ENCODE data around the gene VTA1. TPM values are rescaled to one million over a fixed set of nuclear protein-coding genes. Genes with fewer than 3 reads are reported as not detected.

The VTA1 gene
- polyA plus RNA-seq, 4 donors, result 42.0 to 73.9 (median 47.1) TPM

GRCh38 chr6:142249266-142249665 lies 102.2 kb downstream of the VTA1 start:
- peaks cover 0 to 7% (median 0%) of the 10 kb centered on the region in 3 donors for H3K4me1 ChIP-seq (ENCODE audit: control insufficient read depth in 3 of 3, insufficient read depth in 2 of 3, low read depth in 1 of 3, low read length in 2 of 3)
- no peaks in the 10 kb centered on the region for H3K36me3 ChIP-seq (ENCODE audit: control insufficient read depth in 3 of 3, insufficient read depth in 2 of 3, low read depth in 1 of 3, low read length in 3 of 3)
- peak overlapping the region in 1 of 3 donors; percentile 27 for H3K27ac ChIP-seq (ENCODE audit: low read depth in 1 of 3, low read length in 2 of 3)
- H3K27me3 ChIP-seq (ENCODE audit: control insufficient read depth in 3 of 3, insufficient read depth in 3 of 3, low read length in 3 of 3), result no peaks in the 10 kb centered on the region
- WGBS, 3 donors, result 17 to 56% (median 38%) methylated on average over 3 of the region's 3 CpGs
- no peak overlapping the region for H3K4me3 ChIP-seq (ENCODE audit: low read depth in 1 of 3, low read length in 3 of 3)
- FAIRE-seq (no peak), DNase-seq (peak in 1 of 2 donors; percentile 52)
- no peaks in the 10 kb centered on the region for H3K9me3 ChIP-seq (ENCODE audit: control insufficient read depth in 2 of 2, insufficient read depth in 1 of 2, low read depth in 1 of 2, low read length in 1 of 2)

- no peaks in the 10 kb centered on the region for H3K27me3 ChIP-seq (ENCODE audit: control insufficient read depth in 3 of 3, insufficient read depth in 3 of 3, low read length in 3 of 3)
- DNase-seq (no peak), FAIRE-seq (no peak)
- peaks cover 0 to 14% (median 0%) of the 10 kb centered on the region in 3 donors for H3K4me1 ChIP-seq (ENCODE audit: control insufficient read depth in 3 of 3, insufficient read depth in 2 of 3, low read depth in 1 of 3, low read length in 2 of 3)
- H3K27ac ChIP-seq (ENCODE audit: low read depth in 1 of 3, low read length in 2 of 3), result no peak overlapping the region
- H3K9me3 ChIP-seq (ENCODE audit: control insufficient read depth in 2 of 2, insufficient read depth in 1 of 2, low read depth in 1 of 2, low read length in 1 of 2), result no peaks in the 10 kb centered on the region
- H3K36me3 ChIP-seq (ENCODE audit: control insufficient read depth in 3 of 3, insufficient read depth in 2 of 3, low read depth in 1 of 3, low read length in 3 of 3), result no peaks in the 10 kb centered on the region
- no peak overlapping the region for H3K4me3 ChIP-seq (ENCODE audit: low read depth in 1 of 3, low read length in 3 of 3)
- WGBS, 3 donors, result 48 to 52% (median 51%) methylated on average over 1 of the region's 1 CpG
These were observed 104.9 kb downstream of the VTA1 start for GRCh38 chr6:142251930-142252445.

- Histone ChIP-seq H3K27me3 (ENCODE audit: control insufficient read depth in 3 of 3, insufficient read depth in 3 of 3, low read length in 3 of 3) (no peaks in the 10 kb centered on the region), H3K4me3 (ENCODE audit: low read depth in 1 of 3, low read length in 3 of 3) (no peak overlapping the region), H3K36me3 (ENCODE audit: control insufficient read depth in 3 of 3, insufficient read depth in 2 of 3, low read depth in 1 of 3, low read length in 3 of 3) (no peaks in the 10 kb centered on the region), H3K9me3 (ENCODE audit: control insufficient read depth in 2 of 2, insufficient read depth in 1 of 2, low read depth in 1 of 2, low read length in 1 of 2) (no peaks in the 10 kb centered on the region), H3K4me1 (ENCODE audit: control insufficient read depth in 3 of 3, insufficient read depth in 2 of 3, low read depth in 1 of 3, low read length in 2 of 3) (peaks cover 0 to 19% (median 0%) of the 10 kb centered on the region in 3 donors), H3K27ac (ENCODE audit: low read depth in 1 of 3, low read length in 2 of 3) (peak overlapping the region in 1 of 3 donors; percentile 68)
- DNase-seq, result peak; percentile 74 to 81
- no peak for FAIRE-seq
- 35 to 73% (median 57%) methylated on average over 6 of the region's 6 CpGs for WGBS, 3 donors
These were observed 107.5 kb downstream of the VTA1 start for GRCh38 chr6:142254513-142254912.

DNA sequence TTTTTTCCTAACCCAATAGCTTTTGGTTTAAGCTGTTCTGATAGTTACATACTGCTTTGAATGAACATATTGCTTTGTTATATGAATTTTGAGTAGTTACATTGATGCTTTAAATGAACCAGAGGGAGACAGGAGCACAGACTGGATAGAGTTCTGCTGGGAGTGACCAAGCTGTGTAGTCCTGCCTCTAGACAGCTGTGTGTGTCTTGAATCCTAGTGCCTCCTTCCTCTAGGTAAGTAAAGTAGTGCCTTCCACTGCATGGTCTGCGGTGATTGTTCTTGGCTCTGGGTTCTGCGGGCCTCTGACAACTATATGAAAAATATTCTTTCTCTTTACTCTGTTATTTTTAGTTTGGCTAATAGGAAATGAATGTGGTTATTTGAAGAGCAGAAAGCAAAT lies 108.7 kb downstream of the VTA1 start:
- no peaks in the 10 kb centered on the region for H3K36me3 ChIP-seq (ENCODE audit: control insufficient read depth in 3 of 3, insufficient read depth in 2 of 3, low read depth in 1 of 3, low read length in 3 of 3)
- no peak overlapping the region for H3K27ac ChIP-seq (ENCODE audit: low read depth in 1 of 3, low read length in 2 of 3)
- WGBS, 3 donors, result 48 to 86% (median 61%) methylated on average over 2 of the region's 2 CpGs
- FAIRE-seq (no peak), DNase-seq (no peak)
- no peaks in the 10 kb centered on the region for H3K9me3 ChIP-seq (ENCODE audit: control insufficient read depth in 2 of 2, insufficient read depth in 1 of 2, low read depth in 1 of 2, low read length in 1 of 2)
- peaks cover 0 to 20% (median 0%) of the 10 kb centered on the region in 3 donors for H3K4me1 ChIP-seq (ENCODE audit: control insufficient read depth in 3 of 3, insufficient read depth in 2 of 3, low read depth in 1 of 3, low read length in 2 of 3)
- H3K27me3 ChIP-seq (ENCODE audit: control insufficient read depth in 3 of 3, insufficient read depth in 3 of 3, low read length in 3 of 3), result no peaks in the 10 kb centered on the region
- H3K4me3 ChIP-seq (ENCODE audit: low read depth in 1 of 3, low read length in 3 of 3), result no peak overlapping the region

- Histone ChIP-seq H3K36me3 (ENCODE audit: control insufficient read depth in 3 of 3, insufficient read depth in 2 of 3, low read depth in 1 of 3, low read length in 3 of 3) (no peaks in the 10 kb centered on the region), H3K4me3 (ENCODE audit: low read depth in 1 of 3, low read length in 3 of 3) (no peak overlapping the region), H3K27me3 (ENCODE audit: control insufficient read depth in 3 of 3, insufficient read depth in 3 of 3, low read length in 3 of 3) (no peaks in the 10 kb centered on the region), H3K9me3 (ENCODE audit: control insufficient read depth in 2 of 2, insufficient read depth in 1 of 2, low read depth in 1 of 2, low read length in 1 of 2) (no peaks in the 10 kb centered on the region), H3K27ac (ENCODE audit: low read depth in 1 of 3, low read length in 2 of 3) (no peak overlapping the region), H3K4me1 (ENCODE audit: control insufficient read depth in 3 of 3, insufficient read depth in 2 of 3, low read depth in 1 of 3, low read length in 2 of 3) (peaks cover 0 to 20% (median 0%) of the 10 kb centered on the region in 3 donors)
- FAIRE-seq (no peak), DNase-seq (no peak)
- WGBS, 3 donors, result 91 to 95% (median 92%) methylated on average over 6 of the region's 6 CpGs
These were observed 111.2 kb downstream of the VTA1 start for GRCh38 chr6:142258305-142258704.

GRCh38 chr6:142258757-142259156 lies 111.7 kb downstream of the VTA1 start:
- FAIRE-seq (no peak), DNase-seq (no peak)
- Histone ChIP-seq H3K4me1 (ENCODE audit: control insufficient read depth in 3 of 3, insufficient read depth in 2 of 3, low read depth in 1 of 3, low read length in 2 of 3) (peaks cover 0 to 18% (median 0%) of the 10 kb centered on the region in 3 donors), H3K36me3 (ENCODE audit: control insufficient read depth in 3 of 3, insufficient read depth in 2 of 3, low read depth in 1 of 3, low read length in 3 of 3) (no peaks in the 10 kb centered on the region), H3K27ac (ENCODE audit: low read depth in 1 of 3, low read length in 2 of 3) (peak overlapping the region in 1 of 3 donors; percentile 36), H3K9me3 (ENCODE audit: control insufficient read depth in 2 of 2, insufficient read depth in 1 of 2, low read depth in 1 of 2, low read length in 1 of 2) (no peaks in the 10 kb centered on the region), H3K27me3 (ENCODE audit: control insufficient read depth in 3 of 3, insufficient read depth in 3 of 3, low read length in 3 of 3) (no peaks in the 10 kb centered on the region), H3K4me3 (ENCODE audit: low read depth in 1 of 3, low read length in 3 of 3) (no peak overlapping the region)
- 94 to 97% (median 95%) methylated on average over 8 of the region's 8 CpGs for WGBS, 3 donors

GRCh38 chr6:142260748-142261147 lies 113.7 kb downstream of the VTA1 start:
- no peak overlapping the region for H3K27ac ChIP-seq (ENCODE audit: low read depth in 1 of 3, low read length in 2 of 3)
- H3K4me3 ChIP-seq (ENCODE audit: low read depth in 1 of 3, low read length in 3 of 3), result no peak overlapping the region
- H3K9me3 ChIP-seq (ENCODE audit: control insufficient read depth in 2 of 2, insufficient read depth in 1 of 2, low read depth in 1 of 2, low read length in 1 of 2), result no peaks in the 10 kb centered on the region
- H3K4me1 ChIP-seq (ENCODE audit: control insufficient read depth in 3 of 3, insufficient read depth in 2 of 3, low read depth in 1 of 3, low read length in 2 of 3), result peaks cover 0 to 10% (median under 1%) of the 10 kb centered on the region in 3 donors
- no peak for FAIRE-seq
- no peaks in the 10 kb centered on the region for H3K36me3 ChIP-seq (ENCODE audit: control insufficient read depth in 3 of 3, insufficient read depth in 2 of 3, low read depth in 1 of 3, low read length in 3 of 3)
- no peaks in the 10 kb centered on the region for H3K27me3 ChIP-seq (ENCODE audit: control insufficient read depth in 3 of 3, insufficient read depth in 3 of 3, low read length in 3 of 3)
- WGBS, 3 donors, result 85 to 89% (median 88%) methylated on average over 3 of the region's 3 CpGs
- no peak for DNase-seq

DNA sequence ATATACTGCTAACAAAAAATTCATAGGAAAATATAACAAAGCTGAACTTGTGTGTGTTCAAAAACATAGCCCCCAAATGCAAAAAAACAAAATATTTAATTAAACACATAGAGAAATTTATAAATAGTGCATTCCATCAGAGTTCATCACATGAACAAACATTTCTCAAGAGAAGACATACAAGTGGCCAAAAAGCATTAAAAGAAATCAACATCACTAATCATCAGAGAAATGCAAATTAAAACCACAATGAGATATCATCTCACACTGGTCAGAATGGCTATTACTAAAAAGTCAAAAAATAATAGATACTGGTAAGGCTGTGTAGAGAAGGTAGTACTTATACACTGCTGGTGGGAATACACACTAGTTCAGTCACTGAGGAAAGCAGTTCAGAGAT lies 115.2 kb downstream of the VTA1 start:
- Histone ChIP-seq H3K4me1 (ENCODE audit: control insufficient read depth in 3 of 3, insufficient read depth in 2 of 3, low read depth in 1 of 3, low read length in 2 of 3) (peaks cover 0 to 11% (median 2%) of the 10 kb centered on the region in 3 donors), H3K9me3 (ENCODE audit: control insufficient read depth in 2 of 2, insufficient read depth in 1 of 2, low read depth in 1 of 2, low read length in 1 of 2) (no peaks in the 10 kb centered on the region), H3K27ac (ENCODE audit: low read depth in 1 of 3, low read length in 2 of 3) (no peak overlapping the region), H3K36me3 (ENCODE audit: control insufficient read depth in 3 of 3, insufficient read depth in 2 of 3, low read depth in 1 of 3, low read length in 3 of 3) (no peaks in the 10 kb centered on the region), H3K4me3 (ENCODE audit: low read depth in 1 of 3, low read length in 3 of 3) (no peak overlapping the region), H3K27me3 (ENCODE audit: control insufficient read depth in 3 of 3, insufficient read depth in 3 of 3, low read length in 3 of 3) (no peaks in the 10 kb centered on the region)
- DNase-seq, result no peak
- no peak for FAIRE-seq

GRCh38 chr6:142265476-142265875 lies 118.4 kb downstream of the VTA1 start:
- WGBS, 3 donors, result 21 to 71% (median 52%) methylated on average over 1 of the region's 1 CpG
- DNase-seq, result peak; percentile 64 to 67

More at GRCh38 chr6:142265476-142265875, 118.4 kb downstream of the VTA1 start:
- Histone ChIP-seq H3K27me3 (ENCODE audit: control insufficient read depth in 3 of 3, insufficient read depth in 3 of 3, low read length in 3 of 3) (no peaks in the 10 kb centered on the region), H3K27ac (ENCODE audit: low read depth in 1 of 3, low read length in 2 of 3) (no peak overlapping the region), H3K4me1 (ENCODE audit: control insufficient read depth in 3 of 3, insufficient read depth in 2 of 3, low read depth in 1 of 3, low read length in 2 of 3) (peaks cover 0 to 5% (median 2%) of the 10 kb centered on the region in 3 donors), H3K9me3 (ENCODE audit: control insufficient read depth in 2 of 2, insufficient read depth in 1 of 2, low read depth in 1 of 2, low read length in 1 of 2) (no peaks in the 10 kb centered on the region), H3K36me3 (ENCODE audit: control insufficient read depth in 3 of 3, insufficient read depth in 2 of 3, low read depth in 1 of 3, low read length in 3 of 3) (no peaks in the 10 kb centered on the region), H3K4me3 (ENCODE audit: low read depth in 1 of 3, low read length in 3 of 3) (no peak overlapping the region)
- FAIRE-seq, result no peak
